Trophoblast cell (in vitro differentiated cells and primary cell): ENCODE data around the gene CCDC74B.
"Not testable (repeated sequence)": the region's sequence is repeated elsewhere in the genome, so short reads cannot be mapped to it uniquely, and the experiment has no call there.

Source experiments
- DNase-seq, 2 donors: peaks; one replicate each; pipeline ENCODE4 v3.0.0-alpha.2; 2016
- H2AFZ ChIP-seq: 2 replicates; pipeline ENCODE4 v1.6.1; 2013; ENCODE audit warnings: low read length, moderate library complexity, mild to moderate bottlenecking; ENCODE audit not compliant: insufficient read depth, poor library complexity
- H2AK5ac ChIP-seq: 2 replicates; pipeline ENCODE4 v1.6.1; 2013; ENCODE audit warnings: mild to moderate bottlenecking, low read length
- H2BK120ac ChIP-seq: 2 replicates; pipeline ENCODE4 v1.6.1; 2013; ENCODE audit warnings: low read length, mild to moderate bottlenecking, moderate library complexity; ENCODE audit not compliant: insufficient read depth, poor library complexity
- H2BK12ac ChIP-seq: 2 replicates; pipeline ENCODE4 v1.6.1; 2013; ENCODE audit warnings: mild to moderate bottlenecking, low read length, moderate library complexity
- H2BK5ac ChIP-seq: 2 replicates; pipeline ENCODE4 v1.6.1; 2013; ENCODE audit warnings: low read length, low read depth, moderate library complexity, mild to moderate bottlenecking; ENCODE audit not compliant: poor library complexity
- H3K14ac ChIP-seq: 2 replicates; pipeline ENCODE4 v1.6.1; 2013; ENCODE audit warnings: mild to moderate bottlenecking, low read length
- H3K18ac ChIP-seq: 2 replicates; pipeline ENCODE4 v1.6.1; 2013; ENCODE audit warnings: mild to moderate bottlenecking, low read length
- H3K23ac ChIP-seq: 2 replicates; pipeline ENCODE4 v1.6.1; 2013; ENCODE audit warnings: low read length
- H3K27ac ChIP-seq: 2 replicates; pipeline ENCODE4 v1.5.1; 2013; ENCODE audit warnings: low read depth, mild to moderate bottlenecking, inconsistent platforms, low read length, moderate library complexity
- H3K27me3 ChIP-seq: 2 replicates; pipeline ENCODE4 v1.6.1; 2013; ENCODE audit warnings: inconsistent platforms, mild to moderate bottlenecking, low read length, moderate library complexity; ENCODE audit not compliant: insufficient read depth
- H3K36me3 ChIP-seq, 2 experiments: 1 replicate in 1 of 2; 2 replicates in 1 of 2; pipeline ENCODE4 v1.6.1; 2013; ENCODE audit warnings: low read length in 2 of 2, mild to moderate bottlenecking in 2 of 2, moderate library complexity in 1 of 2; ENCODE audit not compliant: insufficient read depth in 2 of 2, control insufficient read depth in 1 of 2
- H3K4ac ChIP-seq: 2 replicates; pipeline ENCODE4 v1.6.1; 2013; ENCODE audit warnings: low read depth, mild to moderate bottlenecking, low read length, moderate library complexity
- H3K4me1 ChIP-seq, 2 experiments: 1 replicate in 1 of 2; 2 replicates in 1 of 2; pipeline ENCODE4 v1.6.1; 2013; ENCODE audit warnings: low read length in 2 of 2, mild to moderate bottlenecking in 2 of 2, moderate library complexity in 1 of 2; ENCODE audit not compliant: insufficient read depth in 2 of 2, control insufficient read depth in 1 of 2
- H3K4me2 ChIP-seq: 2 replicates; pipeline ENCODE4 v1.6.1; 2013; ENCODE audit warnings: inconsistent platforms, mild to moderate bottlenecking, low read length, moderate library complexity
- H3K4me3 ChIP-seq: 2 replicates; pipeline ENCODE4 v1.5.1; 2013; ENCODE audit warnings: mild to moderate bottlenecking, low read depth, low read length, inconsistent platforms
- H3K79me1 ChIP-seq: one replicate; pipeline ENCODE4 v1.6.1; 2013; ENCODE audit warnings: low read length
- H3K79me2 ChIP-seq: 2 replicates; pipeline ENCODE4 v1.6.1; 2013; ENCODE audit warnings: low read length, mild to moderate bottlenecking; ENCODE audit not compliant: control insufficient read depth, insufficient read depth, poor library complexity
- H3K9ac ChIP-seq: 2 replicates; pipeline ENCODE4 v1.6.1; 2013; ENCODE audit warnings: mild to moderate bottlenecking, low read length
- H3K9me3 ChIP-seq: 2 replicates; pipeline ENCODE4 v1.6.1; 2013; ENCODE audit warnings: low read depth, mild to moderate bottlenecking, control low read depth, inconsistent platforms, low read length; ENCODE audit not compliant: insufficient read depth
- H4K12ac ChIP-seq: 2 replicates; pipeline ENCODE4 v1.6.1; 2013; ENCODE audit warnings: low read depth, mild to moderate bottlenecking, low read length, moderate library complexity
- H4K8ac ChIP-seq: 2 replicates; pipeline ENCODE4 v1.6.1; 2013; ENCODE audit warnings: low read depth, mild to moderate bottlenecking, low read length, moderate library complexity
- H4K91ac ChIP-seq: one replicate; pipeline ENCODE4 v1.6.1; 2013; ENCODE audit warnings: low read depth, mild to moderate bottlenecking, low read length, moderate library complexity
- WGBS: extraction: QIAGEN DNeasy Blood & Tissue Kit; methylation state at CpG from one replicate; pipeline ENCODE4 v1.1.7; 2013; ENCODE audit warnings: missing lambda C conversion rate; ENCODE audit not compliant: insufficient read length, insufficient coverage; ENCODE audit errors: extremely low coverage; 5-methylcytosine and 5-hydroxymethylcytosine counted together

Gene CCDC74B

GRCh38 chr2:130160838-130161705 is 16.2 kb upstream of the CCDC74B start:
- WGBS, result no CpG with 5 or more reads among the region's 25 CpGs
- not testable (repeated sequence) for H2BK5ac ChIP-seq, H4K8ac ChIP-seq, H2AK5ac ChIP-seq, H3K9ac ChIP-seq, H3K4ac ChIP-seq, H4K91ac ChIP-seq, H3K23ac ChIP-seq, H3K27ac ChIP-seq, H4K12ac ChIP-seq, H3K79me1 ChIP-seq, H2BK12ac ChIP-seq, H3K4me3 ChIP-seq, H3K9me3 ChIP-seq, H3K14ac ChIP-seq, H3K4me1 ChIP-seq, H3K27me3 ChIP-seq, H3K79me2 ChIP-seq, H2AFZ ChIP-seq, H3K18ac ChIP-seq, H2BK120ac ChIP-seq, H3K4me2 ChIP-seq, DNase-seq
- peaks cover 52 to 58% of the 10 kb centered on the region in 2 experiments for H3K36me3 ChIP-seq

GRCh38 chr2:130160131-130160530 is 15.2 kb upstream of the CCDC74B start:
- Histone ChIP-seq H3K79me2 (no peaks in the 10 kb centered on the region), H2AFZ (no peak overlapping the region), H3K9ac (no peak overlapping the region), H2AK5ac (no peak overlapping the region), H3K23ac (no peak overlapping the region), H2BK5ac (no peak overlapping the region), H3K4me3 (no peak overlapping the region), H3K18ac (no peak overlapping the region), H4K12ac (no peak overlapping the region), H3K27ac (no peak overlapping the region), H2BK120ac (no peak overlapping the region), H3K4ac (no peak overlapping the region), H3K36me3 (peaks cover 51 to 54% of the 10 kb centered on the region in 2 experiments), H3K14ac (no peak overlapping the region), H3K27me3 (no peaks in the 10 kb centered on the region), H3K4me1 (no peaks in the 10 kb centered on the region), H4K91ac (no peak overlapping the region), H3K4me2 (no peak overlapping the region), H4K8ac (no peak overlapping the region), H3K79me1 (no peaks in the 10 kb centered on the region), H3K9me3 (peaks cover 2% of the 10 kb centered on the region), H2BK12ac (no peak overlapping the region)
- no CpG with 5 or more reads among the region's 6 CpGs for WGBS
- no peak for DNase-seq

GRCh38 chr2:130159376-130159775 is 14.5 kb upstream of the CCDC74B start:
- H3K9ac ChIP-seq, H3K23ac ChIP-seq, H2BK5ac ChIP-seq, H2BK120ac ChIP-seq, H3K27ac ChIP-seq, H3K18ac ChIP-seq, H2AFZ ChIP-seq, H3K4me2 ChIP-seq, H2AK5ac ChIP-seq, H3K4me1 ChIP-seq, H3K4ac ChIP-seq, DNase-seq, H3K9me3 ChIP-seq, H3K14ac ChIP-seq, H3K79me2 ChIP-seq, H4K8ac ChIP-seq, H4K91ac ChIP-seq, H2BK12ac ChIP-seq, H4K12ac ChIP-seq, H3K79me1 ChIP-seq, H3K4me3 ChIP-seq, H3K27me3 ChIP-seq: not testable (repeated sequence)
- H3K36me3 ChIP-seq, result peaks cover 53 to 57% of the 10 kb centered on the region in 2 experiments
- WGBS, result no CpG with 5 or more reads among the region's 4 CpGs

GRCh38 chr2:130158631-130159030 is 13.7 kb upstream of the CCDC74B start:
- Histone ChIP-seq H3K9me3 (peaks cover 2% of the 10 kb centered on the region), H4K91ac (no peak overlapping the region)
- WGBS, result no CpG with 5 or more reads among the region's 9 CpGs

More at GRCh38 chr2:130158631-130159030, 13.7 kb upstream of the CCDC74B start:
- Histone ChIP-seq H4K8ac (no peak overlapping the region), H3K9ac (no peak overlapping the region), H3K18ac (no peak overlapping the region), H2BK5ac (no peak overlapping the region), H3K4ac (no peak overlapping the region), H3K27ac (no peak overlapping the region), H3K23ac (no peak overlapping the region), H2BK12ac (no peak overlapping the region), H2AFZ (no peak overlapping the region), H2BK120ac (no peak overlapping the region), H3K79me1 (no peaks in the 10 kb centered on the region), H3K4me3 (no peak overlapping the region), H3K27me3 (no peaks in the 10 kb centered on the region), H2AK5ac (no peak overlapping the region), H4K12ac (no peak overlapping the region), H3K14ac (no peak overlapping the region), H3K36me3 (peaks cover 55 to 56% of the 10 kb centered on the region in 2 experiments), H3K4me1 (no peaks in the 10 kb centered on the region), H3K4me2 (no peak overlapping the region), H3K79me2 (no peaks in the 10 kb centered on the region)
- DNase-seq, result no peak
